ENCODE results near the gene GNG13.
"Not testable (repeated sequence)": the region's sequence is repeated elsewhere in the genome, so short reads cannot be mapped to it uniquely, and the experiment has no call there.

GNG13 gene

GRCh38 chr16:760065-760464 lies 40.5 kb downstream of the GNG13 start:
- DNase-seq: no peak

- DNase-seq: no peak
Observed at GRCh38 chr16:759110-759910, 41.2 kb downstream of the GNG13 start.

DNA sequence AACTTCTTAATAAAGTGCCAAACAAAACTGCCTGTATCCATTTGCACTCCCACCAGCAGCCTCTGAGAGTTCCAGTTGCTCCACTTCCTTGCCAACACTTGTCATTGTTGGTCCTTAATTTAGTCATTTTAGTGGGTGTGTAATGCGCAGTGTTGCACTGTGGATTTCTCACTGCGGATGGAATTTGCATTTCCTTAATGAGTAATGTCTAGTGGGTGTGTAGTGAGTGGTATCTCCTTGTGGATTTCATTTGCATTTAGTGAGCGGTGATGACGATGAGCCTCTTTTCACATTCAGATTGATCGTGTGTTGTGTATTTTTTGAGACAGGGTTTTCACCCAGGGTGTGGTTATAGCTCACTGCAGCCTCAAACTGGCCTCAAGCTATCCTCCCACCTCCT lies 44.1 kb downstream of the GNG13 start:
- DNase-seq: no peak

DNA sequence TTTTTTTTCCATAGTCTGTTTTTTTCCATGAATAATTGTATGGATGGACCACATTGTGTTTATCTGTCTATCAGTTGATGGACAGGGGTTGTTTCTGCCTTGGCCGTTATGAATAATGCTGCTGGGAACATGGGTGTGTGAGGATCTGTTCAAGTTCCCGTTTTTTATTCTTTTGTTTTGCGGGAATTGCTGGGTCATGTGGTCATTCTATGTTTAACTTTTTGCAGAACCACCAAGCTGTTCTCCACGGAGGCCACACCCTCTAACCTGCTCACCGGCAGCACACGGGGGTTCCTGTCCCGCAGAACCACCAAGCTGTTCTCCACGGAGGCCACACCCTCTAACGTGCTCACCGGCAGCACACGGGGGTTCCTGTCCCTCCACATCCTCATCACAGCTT lies 45.9 kb downstream of the GNG13 start:
- DNase-seq: no peak

GRCh38 chr16:754121-754607 lies 46.4 kb downstream of the GNG13 start:
- DNase-seq: not testable (repeated sequence)

GRCh38 chr16:752007-752312 lies 48.6 kb downstream of the GNG13 start:
- no peak for DNase-seq

DNA sequence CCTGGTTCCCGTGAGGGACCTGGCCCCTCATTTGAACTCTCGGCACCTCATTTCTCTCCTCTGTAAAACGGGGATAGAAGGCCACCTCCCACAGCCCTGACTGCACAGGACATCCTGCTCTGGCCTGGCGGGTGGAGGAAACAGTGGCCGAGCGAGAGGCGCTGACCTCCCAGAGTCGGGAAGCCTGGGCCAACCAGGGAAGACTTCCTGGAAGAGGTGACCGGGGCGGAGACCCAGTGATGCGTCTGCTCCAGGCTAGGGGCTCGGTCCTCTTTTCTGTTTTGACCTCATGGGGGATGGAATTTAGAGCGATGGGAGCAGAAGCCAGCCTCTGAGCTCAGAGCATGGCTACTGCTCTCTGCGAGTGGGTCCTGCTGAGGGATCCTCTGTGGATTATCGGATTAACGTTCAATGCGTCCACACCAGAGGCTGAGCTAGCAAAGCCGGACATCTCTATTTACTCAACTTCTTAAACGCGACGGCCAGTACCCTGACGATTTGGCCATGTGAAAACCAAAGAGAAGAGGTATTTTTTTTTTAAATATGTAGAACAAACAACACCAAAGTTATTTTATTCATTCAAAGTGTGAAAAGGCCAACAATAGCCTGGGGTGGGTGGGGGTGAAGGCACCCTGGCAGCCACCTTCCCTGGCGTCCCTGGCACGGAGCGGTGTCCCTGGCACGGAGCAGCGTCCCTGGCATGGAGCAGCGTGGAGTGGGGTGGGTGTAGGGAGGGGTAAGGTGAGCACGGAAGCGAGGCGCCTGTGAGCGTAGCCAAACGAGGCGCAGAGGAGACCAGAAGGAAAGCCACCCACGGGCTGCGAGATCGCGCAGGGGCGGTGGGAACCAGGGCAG lies 49.2 kb downstream of the GNG13 start:
- no peak for DNase-seq

- no peak for DNase-seq
Observed at GRCh38 chr16:750485-750884, 50.0 kb downstream of the GNG13 start.

GRCh38 chr16:749010-749409 lies 51.5 kb downstream of the GNG13 start:
- DNase-seq: no peak

All from DMS 273 treated with DMSO at 0.1 percent for 48 hours (cell line).